Glomerular visceral epithelial cell (primary cell): ENCODE measurements around the gene TNNT3.

Experiments
- DNase-seq: peaks from one replicate; pipeline ENCODE4 v3.0.0-alpha.2; 2016; ENCODE audit errors: extremely low spot score

Gene TNNT3

DNA sequence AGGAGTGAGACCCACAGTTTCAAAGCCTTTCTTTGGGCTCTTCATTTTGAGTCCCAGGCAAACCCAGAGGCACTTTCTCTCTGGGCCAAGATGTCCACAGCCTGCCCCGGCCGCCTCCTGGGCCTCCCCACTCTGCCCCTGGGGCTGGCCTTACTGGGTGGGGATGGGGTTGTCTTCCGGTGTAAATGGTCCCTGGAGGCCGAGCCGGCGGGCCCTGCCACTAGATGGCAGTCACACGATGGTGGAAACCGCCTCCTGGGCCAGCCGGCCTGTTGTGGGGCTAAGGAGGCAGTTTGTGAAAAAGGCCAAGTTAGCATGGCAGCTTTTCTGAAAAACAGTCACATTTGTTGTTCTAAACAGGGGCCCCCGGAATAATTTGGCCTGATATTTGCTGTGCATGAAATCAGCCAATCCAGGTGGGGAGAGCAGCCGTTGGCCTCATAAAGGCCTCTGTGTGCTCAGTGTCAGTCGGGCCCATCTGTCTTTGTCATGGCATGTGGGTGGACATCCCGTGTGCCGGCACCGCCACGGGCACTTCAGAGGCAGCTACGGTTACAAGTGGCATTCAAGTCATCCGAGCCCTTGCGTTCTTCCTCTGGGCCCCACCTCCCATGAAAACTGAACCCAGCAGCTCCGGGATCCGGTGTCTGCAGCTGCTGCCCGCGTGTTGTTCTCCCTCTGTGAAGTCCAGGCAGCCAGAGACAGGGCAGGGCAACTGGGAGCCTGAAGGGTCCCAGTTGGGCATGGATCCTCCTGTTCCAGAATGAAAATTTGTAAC, 34.2 kb downstream of the TNNT3 start:
- DNase-seq = no peak

DNA sequence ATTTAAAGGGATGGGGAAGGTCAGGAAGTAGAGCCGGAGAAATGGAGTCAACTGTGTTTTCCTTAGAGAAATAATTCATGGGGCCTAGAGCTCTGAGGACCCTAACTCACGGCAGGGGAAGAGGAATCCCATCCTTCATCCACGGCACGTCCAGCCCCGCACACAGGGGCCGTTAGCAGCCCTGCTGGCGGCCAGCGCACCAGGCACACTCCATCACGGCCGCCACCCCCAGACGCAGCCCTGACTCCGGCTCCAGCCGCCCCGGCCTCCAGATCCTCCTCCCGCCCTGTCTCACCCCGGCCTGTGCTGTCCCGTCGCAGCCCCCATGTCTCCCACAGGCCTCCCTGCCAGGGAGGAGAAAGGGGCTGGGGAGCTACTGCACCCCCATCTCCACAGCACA, 38.9 kb downstream of the TNNT3 start:
- no peak for DNase-seq

DNA sequence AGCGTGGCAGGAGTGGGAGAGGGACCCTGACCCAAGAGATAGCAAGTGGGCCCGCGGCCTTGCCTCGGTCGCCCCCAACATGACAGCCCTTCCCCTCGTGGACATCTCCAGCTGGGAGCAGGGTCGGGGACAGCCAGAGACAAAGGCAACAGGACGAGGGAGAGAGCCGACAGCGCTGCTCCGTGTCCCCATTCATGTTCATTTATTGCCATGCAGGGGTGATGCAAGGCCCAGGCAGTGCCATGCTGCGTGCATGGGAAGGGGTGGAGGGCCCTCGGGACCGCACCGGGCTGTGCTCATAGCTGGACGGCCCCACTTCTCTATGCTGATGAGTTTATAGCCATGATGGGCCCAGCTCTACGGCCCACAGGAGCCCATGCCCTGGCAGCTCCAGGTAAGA, 40.3 kb downstream of the TNNT3 start:
- no peak for DNase-seq

DNA sequence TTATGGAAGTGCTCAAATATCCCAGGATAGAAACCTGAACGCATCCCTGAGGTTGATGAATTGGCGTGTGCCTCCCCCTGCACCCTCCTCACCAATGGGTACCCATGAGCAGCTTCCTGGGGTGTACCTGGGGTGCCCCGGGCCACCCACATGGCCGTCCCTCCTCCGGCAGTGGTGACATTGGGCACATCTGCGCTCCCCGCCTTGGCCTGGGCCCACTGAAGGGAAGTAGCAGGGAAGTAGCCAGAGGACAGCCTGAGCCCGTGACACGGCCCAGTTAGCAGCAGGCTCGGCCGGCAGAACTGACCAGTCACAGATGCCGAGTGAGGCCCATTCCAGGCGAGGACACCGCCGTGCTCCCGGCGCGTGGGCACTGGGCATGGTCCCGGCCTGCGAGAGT, 44.4 kb downstream of the TNNT3 start:
- DNase-seq = no peak

DNA sequence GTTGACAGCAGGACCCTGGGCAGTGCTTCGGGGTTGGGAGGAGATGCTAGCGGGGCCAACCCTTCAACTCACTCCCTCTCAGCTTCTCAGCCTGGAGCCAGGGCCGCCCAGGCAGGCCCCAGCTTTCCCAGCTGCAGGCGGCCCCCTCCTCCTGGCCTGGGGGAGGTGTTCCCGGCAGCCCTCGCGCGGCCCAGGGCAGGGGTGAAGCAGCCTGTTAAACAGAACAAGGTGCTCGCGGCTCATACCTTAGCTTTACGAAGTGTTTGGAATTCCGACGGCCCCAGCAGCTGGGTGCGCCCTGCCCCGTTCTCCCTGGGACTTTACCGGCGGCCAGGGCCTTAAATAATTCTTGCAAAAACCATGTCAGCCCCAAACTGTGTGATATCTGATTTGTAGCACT, 44.8 kb downstream of the TNNT3 start:
- DNase-seq = no peak

DNA sequence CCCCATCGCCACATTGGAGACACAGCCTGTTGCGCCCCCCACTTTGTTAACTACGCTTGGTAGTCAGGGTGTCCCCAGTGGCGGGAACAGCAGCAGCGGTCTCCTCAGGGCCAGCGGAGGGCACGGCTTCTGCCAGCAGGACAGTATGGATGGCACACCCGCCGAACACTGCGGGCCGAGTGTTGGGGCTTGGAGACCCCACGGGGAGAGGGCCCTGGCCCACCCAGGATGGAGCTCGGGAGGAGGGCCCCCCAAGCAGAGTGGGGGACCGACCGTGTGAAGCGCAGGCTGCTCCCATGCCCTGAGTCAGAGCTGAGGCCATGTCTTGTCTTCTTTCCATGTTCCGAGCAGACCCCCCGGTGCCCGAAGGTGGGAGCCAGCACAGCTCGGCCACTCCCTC, 45.5 kb downstream of the TNNT3 start:
- no peak for DNase-seq

DNA sequence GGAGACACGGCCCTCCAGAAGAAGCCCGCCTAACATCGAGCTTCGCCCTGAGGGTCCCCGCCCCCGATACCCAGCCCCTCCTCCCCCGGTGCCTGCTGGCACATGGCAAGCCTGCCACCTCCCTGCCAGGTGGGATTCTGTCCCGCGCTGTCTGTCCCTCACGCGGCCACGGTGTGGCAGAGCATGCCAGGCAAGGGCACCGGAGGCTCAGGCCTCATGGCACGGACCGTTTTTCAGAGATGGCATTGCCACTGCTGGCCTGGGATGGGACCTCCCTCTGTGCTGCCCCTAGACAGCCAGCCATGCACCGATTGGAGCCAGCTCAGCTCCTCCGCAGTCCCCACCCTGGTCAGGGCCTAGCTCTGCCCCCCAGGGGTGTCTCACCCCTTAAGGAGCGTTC, 47.0 kb downstream of the TNNT3 start:
- no peak for DNase-seq

DNA sequence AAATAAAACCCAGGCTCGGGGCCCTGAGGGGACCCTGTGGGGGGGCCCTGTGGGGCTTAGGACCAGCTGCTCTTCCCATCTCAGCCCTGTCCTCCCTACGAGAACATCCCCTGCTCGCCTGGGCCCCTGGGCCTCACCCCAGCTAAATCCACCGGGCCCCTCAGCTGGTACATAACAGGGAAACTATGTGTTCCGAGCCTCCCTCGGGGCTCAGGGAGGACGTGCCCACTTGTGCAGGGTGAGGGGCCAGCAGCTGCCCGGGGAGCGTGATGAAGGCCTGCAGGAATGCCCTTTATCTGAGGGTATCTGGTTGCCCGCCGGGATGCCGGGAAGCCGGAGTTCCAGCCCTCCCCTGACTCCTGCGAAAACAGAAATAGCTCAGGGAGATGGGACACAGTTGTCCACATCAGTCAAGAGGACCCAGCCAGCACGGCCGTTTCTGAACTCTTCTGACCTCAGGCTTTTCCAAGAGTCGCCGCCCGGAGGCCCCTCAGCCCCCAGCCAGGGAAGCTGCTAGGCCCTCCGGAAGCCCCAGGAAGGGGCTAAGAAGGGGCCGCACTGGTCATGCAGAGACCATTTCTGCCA, 48.2 kb downstream of the TNNT3 start:
- no peak for DNase-seq

DNA sequence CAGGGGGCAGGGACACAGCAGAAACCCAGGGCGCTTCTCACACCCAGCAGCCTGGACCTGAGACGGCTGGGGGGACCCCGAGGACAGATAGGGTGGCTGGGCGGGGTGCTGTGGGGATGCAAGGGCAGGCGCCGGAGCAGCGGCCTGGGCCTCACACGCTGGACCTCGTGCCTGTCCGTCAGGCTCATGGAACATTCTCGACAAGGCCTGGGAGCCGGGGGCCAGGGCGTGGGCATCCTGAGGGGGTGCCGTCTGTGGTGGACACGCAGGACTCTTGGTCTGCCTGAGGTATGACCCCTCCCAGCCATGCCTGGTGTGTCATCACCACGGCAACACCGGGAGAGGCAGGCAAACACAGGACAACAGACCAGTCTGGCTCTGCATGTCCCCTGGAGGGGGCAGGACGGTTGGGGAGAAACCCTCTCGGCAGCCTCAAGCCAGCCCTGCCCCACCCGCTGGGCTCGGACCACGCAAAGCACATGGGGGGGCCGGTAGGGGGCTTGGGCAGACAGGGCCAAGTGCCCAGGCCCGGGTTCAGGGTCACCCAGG, 49.0 kb downstream of the TNNT3 start:
- DNase-seq = no peak

DNA sequence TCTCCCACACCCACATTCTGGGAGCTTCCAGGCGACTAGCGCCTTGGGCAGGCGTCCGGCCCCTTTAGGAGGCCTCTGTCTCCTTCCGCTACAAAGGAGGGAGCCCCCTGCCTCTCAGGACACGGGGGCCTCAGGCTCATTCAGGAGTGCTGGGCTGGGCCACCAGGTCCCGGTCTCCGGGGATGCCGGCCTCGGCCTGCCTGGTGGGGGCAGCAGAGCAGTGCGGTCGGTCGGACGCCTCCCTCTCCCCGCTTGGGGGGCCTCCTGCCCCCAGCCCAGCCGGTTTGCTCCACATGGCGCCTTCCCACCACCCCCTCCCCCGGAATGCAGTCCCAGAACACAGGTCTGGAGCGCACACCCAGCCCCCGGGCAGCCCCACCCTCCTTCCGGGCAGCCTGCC, 49.5 kb downstream of the TNNT3 start:
- DNase-seq = no peak

DNA sequence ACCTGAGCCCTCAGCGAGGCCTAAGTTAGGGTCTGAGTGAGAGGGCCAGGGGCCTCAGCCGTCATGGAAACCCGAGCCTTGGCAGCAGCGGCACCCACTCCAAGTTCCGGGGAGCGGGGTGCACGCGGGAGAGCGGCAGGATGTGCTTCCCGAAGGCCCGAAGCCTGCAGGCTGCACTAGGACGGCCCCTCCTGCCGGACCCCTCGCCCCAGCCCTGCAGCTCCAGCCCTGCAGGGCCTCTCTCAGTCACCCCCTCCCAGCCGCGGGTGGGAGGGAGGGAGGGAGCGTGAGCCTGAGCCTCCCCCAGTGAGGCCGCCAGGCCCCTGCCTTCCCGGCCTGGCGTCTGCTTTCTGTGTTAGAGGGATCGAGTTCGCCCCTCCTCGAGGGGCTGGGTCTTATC, 50.3 kb downstream of the TNNT3 start:
- DNase-seq = no peak

DNA sequence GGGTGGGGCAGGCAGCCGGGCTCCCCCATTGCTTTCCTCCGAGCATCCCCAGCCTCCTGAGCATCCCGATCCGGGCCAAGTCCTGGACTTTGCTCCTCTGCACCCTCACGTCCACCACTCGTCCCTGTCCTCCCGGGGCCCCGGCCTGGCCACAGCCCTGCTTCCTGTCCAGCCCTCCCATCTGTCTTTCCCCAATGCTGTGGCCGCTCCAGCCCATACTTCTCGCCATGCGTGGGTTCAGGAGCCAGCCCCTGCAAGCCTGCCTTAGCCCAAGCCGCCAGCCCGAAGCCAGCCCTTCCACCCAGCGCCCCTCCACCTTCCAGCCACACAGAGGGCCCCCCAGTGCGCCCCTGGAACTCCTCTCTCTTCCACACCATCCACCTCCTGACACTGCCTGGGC, 51.5 kb downstream of the TNNT3 start:
- DNase-seq = no peak

DNA sequence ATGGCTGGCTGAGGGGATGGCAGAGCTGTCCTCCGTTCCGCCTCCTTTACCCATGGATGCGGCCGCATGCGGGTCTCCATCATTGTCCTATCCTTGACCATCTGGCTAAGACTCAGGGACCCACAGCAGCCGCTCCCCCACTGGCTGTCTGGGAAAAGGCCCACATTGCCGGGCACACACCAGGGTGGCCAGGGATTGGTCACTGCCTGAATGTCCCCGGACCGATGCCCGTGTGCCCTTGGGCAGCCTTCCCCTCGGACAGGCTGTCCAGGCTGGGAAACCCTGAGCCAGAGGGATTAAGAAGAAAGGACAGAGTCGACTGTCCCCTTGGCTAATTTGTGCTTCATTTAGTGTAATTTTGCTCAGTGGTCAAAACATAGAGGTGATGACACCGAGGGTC, 55.7 kb downstream of the TNNT3 start:
- DNase-seq = no peak

DNA sequence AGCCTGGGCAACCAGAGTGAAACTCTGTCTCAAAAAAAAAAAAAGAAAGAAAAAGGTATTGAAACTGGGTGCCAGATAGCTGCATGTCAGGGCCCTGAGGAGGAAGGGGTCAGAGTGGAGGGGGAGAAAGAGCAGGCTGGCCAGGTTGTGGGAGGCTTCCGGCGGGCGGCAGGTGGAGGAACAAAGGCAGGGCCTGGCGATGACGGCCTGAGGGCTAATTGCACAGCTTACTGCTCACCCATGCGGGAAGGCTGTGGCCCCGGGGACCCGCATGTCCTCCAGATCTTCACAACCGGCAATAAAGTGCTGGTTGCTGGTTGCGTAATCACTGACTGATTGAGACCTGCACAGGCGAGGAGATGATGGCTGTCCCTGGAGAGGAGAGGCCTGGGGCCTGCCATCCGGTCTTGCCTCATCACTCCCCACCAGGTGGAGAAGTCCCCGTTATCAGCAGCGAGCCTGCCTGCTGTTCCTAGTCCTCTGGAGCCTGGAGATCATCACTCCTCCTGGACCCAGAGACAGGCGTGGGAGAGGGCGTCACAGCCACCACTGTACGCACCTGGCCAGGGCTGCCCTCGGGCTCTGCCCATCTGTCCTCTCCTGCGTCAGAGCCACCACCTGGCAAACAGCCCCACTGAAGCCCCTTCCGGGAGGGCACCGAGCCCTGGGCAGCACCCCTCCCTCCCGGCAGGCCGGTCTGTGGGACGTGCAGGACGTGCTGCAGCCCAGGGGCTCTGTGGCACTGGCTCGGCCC, 59.4 kb downstream of the TNNT3 start:
- no peak for DNase-seq

DNA sequence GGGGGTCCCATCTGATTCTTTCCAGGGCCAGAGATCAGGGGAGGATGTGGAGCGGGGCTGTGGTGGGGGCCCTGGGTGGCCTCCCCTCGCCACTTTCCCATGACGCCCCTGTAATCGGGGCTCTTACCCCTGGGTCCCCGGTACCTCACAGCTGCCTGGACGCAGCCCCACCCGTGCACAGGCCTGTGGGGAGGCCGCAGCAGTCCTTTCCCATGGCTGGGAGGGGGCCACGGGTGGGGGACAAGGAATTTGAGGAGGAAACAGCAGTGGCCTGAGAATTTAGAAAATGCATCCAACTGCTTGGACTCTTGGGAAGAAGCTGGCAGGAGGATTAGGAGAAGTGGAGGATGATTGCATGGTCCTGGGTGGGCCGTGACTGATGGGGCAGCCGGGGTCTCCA, 60.1 kb downstream of the TNNT3 start:
- no peak for DNase-seq

DNA sequence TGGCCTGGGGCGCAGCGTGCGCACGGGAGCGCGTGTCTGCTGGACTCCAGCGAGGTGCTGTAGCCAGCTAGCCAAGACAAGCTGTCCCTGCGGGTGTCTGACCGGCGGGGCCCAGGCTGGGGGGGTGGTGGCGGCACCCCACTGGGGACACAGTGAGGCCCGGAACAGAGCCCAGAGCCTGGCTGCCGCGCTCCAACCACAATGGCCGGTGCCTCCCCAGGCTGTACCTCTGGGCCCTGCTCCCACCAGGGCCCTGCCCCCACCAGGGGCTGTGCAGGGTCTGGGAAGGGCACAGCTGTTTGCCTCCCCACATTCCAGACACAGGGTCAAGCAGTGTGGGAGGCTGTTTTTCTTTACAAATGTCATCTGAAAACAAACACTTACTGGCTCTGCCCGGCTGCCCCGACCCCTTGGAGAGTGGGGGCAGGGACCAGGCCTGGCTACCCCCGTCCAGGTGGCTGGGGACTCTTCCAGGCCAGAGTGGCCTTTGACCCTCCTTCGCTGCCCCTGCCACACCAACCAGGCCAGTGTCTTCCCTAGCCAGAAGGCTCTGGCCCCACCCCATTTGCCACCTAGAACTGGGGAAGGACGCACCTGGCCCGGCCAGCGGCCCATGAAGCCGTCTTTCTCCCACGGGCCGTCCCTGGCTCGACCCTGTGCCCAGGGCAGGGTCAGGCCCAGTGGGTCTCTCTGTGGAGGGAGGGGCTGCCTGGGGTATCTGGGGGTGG, 63.5 kb downstream of the TNNT3 start:
- DNase-seq = no peak

DNA sequence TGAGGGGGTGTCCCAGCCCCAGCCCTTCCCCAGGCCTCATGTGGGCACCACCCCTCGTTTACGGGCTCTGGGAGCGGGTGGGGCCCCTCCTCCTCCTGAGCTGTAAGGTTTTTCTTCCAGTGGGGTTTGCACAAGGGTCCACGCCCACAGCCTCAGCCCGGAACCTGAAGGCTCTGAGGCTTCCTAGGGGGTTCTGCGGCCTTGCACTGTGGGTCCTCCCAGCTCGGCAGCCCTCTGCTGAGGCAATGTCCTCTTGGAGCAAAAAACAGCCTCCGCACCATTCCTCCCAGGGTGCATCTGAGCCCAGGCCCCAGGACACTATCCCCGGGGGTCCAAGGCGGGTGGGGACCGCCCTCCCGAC, 64.1 kb downstream of the TNNT3 start:
- no peak for DNase-seq

DNA sequence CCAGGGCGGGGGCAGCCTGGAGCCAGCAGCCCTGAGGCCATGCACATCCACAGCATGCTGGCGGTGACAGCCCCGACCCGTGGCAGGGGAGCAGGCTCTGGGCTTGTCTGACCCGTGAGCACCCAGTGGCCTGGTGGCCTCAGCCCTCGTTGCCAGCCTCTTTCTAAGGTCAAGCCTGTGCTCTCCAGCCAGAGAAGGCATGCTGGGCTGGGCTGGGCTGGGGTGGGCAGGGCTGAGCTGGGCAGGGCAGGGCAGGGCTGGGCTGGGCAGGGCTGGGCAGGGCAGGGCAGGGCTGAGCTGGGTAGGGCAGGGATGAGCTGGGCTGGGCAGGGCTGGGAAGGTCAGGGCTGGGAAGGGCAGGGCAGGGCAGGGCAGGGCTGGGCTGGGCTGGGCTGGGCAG, 67.5 kb downstream of the TNNT3 start:
- DNase-seq = no peak

DNA sequence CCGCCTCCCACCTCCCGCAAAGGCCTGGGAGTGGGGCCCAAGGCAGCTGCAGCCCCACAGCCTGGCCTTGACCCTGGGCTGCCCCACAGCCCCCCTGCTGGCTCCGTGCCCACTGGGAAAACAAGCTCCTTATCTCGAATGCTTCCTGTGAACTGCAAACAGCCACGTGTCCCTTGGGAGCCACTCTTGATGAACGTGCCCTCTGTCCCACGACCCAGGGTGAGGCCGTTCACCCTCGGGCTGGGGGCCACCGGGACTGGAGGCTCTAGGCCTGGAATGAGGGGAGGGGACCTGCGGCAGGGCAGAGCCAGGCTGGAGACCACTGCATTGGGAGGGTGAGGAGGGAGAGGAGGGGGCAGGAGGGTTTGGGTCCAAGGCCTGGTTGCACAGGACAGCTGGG, 68.7 kb downstream of the TNNT3 start:
- no peak for DNase-seq
